GM03348 (cell line): ENCODE results near the gene AP3D1.
A peak's percentile ranks its signal among the peaks of the same experiment; 100 is the strongest.

Experiments
- DNase-seq: peaks from one replicate; pipeline ENCODE4 v3.0.0; 2012; ENCODE audit warnings: low spot score

The AP3D1 gene

DNA sequence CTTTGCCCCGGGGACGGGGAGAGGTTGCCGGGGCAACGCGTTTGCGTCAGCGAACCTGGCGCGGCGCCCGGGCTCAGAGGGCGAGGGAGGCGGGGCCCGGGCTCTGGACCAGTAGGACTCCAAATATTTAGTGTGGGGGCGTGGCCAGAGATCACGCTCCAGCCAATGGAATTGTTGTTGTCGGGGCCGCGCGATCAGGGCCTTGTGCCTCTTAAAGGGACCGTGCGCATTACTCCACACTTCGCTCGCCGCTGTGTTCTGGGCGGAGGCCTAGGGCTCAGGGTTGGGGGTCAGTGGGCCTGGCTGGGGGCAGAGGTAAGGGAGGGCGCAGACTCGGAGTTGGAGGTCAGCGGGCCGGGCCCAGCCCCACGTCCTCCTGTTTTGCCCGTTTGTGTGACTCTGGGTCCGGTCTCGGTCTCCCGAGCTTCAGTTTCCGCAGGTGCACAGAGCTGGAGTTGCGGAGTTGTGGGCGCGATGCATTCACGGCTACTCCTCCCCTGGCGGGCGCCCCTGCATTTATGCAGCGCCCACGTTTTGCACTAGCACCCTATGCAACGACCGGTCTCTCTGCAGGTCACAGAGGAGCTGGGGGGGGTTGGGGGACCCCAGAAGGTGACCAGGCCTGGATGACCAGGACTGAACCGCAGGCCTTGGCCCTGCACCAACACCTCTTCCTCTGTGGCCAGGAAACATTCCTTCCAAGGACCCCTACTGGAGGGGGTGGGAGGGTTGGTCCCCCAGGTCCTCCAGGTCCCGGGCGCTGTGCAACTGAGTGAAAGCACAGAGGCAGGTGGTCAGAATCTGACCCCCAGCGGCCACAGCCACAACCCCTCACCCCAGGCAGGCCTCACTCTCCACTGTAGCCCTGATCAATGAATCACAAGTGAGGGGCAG, 89.6 kb downstream of the AP3D1 start:
- peak; percentile 100 for DNase-seq

- no peak for DNase-seq
Observed at GRCh38 chr19:2060884-2061494, 90.4 kb downstream of the AP3D1 start.

GRCh38 chr19:2059422-2060201, 91.8 kb downstream of the AP3D1 start:
- DNase-seq: peak; percentile 75

DNA sequence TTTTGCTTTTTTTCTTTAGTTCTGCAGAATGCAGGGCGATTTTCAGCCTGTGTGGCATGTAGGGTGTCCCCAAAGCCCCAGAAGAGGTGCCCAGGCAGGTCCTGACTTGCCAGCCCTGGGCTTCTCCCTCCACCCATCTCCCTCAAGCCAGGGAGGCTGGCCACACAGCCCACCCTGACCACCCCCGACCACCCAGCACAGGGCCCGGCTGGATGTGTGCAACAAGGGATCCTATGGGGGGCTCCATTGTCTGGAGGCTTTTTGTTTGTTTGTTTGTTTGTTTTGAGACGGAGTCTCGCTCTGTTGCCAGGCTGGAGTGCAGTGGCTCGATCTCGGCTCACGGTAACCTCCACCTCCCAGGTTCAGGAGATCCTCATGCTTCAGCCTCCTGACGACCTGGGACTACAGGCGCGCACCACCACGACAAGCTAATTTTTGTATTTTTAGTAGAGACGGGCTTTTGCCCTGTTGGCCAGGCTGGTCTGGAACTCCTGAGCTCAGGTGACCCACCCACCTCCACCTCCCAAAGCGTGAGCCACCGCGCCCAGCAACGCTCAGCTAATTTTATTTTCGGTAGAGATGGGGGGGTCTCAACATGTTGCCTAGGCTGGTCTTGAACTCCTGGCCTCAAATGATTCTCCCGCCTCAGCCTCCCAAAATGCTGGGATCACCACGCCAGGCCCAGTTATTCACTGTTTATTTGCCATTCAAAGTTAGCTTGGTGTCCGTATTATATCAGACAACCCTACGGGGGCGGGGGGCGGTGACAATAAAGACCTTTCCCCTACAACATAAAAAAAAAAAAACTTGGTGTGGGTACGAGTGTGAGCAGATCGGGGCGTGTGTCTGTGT, 92.6 kb downstream of the AP3D1 start:
- DNase-seq: no peak

DNA sequence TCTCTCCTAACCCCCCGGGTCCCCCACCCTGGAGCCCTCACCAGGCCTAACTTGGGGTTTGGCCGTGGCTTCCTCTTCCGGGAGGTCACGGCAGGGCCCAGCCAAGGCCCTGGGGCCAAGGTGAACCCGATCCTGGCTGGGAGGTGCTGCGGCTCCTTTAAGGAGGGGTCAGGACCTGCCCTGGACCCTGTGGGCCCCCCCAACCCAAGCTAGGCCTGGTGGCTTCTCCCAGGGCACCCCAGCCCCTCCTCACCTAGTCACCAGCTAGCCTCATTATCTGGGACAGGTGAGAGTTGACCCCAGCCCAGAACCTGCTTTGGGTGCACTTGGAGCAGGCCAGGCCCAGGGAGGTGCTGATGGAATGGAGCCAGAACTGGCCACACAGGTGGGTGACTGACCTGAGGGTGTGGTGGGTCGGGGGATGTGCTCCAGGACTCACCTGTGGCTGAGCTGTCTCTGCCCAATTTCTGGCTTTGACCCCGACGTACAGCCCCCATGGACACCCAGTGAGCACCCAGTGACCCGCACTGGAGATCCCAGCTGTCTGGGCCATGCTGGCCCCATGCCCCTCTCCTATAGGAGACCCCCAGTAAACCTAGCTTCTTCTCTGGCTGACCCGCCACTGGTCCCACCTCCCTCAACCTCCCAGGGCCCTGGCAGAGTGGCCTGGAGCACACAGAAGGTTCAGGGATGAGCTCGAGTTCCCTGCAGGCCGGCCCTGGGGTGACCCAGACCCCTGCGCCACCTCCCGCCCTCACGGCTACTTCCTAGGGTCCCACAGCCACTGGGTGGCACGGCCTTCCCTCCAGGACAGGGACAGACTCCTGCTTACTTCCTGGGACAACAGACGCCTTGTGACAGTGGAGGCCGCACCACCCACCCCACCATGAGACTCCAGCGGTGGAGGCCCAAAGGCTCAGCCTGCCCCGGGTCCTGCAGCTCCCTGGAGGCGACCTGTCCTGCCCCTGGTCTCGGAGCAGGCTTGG, 93.6 kb downstream of the AP3D1 start:
- no peak for DNase-seq

DNA sequence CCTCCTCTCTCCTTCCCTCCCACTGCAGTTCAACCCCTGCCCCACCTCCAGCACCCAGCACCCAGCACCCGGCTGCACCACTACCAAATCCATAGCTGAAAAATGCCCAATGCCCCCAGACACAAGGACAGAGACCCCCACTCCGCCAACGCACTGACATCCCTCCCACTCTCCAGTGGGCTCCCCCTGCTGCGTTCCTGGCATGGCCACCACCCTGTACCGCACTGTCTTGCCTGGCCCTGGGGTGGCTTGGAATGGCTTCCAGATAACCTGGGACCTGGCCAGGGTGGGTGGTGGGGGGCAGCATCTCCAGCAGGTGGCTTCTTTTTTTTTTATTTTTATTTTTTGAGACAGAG, 94.6 kb downstream of the AP3D1 start:
- DNase-seq: no peak

GRCh38 chr19:2055931-2056836, 95.2 kb downstream of the AP3D1 start:
- DNase-seq: peak; percentile 75

GRCh38 chr19:2054763-2055162, 96.6 kb downstream of the AP3D1 start:
- DNase-seq: no peak

DNA sequence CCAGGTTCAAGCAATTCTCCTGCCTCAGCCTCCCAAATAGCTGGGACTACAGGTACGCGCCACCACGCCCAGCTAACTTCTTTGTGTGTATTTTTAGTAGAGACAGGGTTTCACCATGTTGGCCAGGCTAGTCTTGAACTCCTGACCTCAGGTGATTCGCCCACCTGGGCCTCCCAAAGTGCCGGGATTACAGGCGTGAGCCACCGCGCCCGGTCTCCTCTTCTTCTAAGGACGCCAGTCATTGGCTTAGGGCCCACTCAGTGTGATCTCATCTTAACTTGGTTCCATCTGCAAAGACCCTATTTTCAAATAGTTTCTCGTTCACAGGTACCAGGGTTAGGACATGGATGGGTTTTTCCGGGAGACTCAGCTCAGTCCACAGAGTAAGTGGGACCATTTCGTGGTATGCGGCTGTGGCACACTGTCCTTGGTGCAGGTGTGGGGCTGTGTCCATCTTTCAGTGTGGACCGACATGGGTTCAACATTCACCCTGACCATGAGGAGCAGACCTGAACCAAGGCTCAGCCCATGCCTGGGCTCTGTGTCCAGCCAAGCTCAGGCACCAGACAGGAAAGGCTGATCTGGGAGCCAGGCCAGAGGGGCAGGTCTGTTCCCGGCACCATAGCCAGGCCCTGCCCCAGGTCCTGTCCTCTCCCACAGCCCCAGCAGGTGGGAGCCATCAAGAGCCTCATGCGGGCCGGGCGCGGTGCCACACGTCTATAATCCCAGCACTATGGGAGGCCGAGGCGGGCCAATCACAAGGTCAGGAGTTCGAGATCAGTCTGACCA, 97.6 kb downstream of the AP3D1 start:
- no peak for DNase-seq

DNA sequence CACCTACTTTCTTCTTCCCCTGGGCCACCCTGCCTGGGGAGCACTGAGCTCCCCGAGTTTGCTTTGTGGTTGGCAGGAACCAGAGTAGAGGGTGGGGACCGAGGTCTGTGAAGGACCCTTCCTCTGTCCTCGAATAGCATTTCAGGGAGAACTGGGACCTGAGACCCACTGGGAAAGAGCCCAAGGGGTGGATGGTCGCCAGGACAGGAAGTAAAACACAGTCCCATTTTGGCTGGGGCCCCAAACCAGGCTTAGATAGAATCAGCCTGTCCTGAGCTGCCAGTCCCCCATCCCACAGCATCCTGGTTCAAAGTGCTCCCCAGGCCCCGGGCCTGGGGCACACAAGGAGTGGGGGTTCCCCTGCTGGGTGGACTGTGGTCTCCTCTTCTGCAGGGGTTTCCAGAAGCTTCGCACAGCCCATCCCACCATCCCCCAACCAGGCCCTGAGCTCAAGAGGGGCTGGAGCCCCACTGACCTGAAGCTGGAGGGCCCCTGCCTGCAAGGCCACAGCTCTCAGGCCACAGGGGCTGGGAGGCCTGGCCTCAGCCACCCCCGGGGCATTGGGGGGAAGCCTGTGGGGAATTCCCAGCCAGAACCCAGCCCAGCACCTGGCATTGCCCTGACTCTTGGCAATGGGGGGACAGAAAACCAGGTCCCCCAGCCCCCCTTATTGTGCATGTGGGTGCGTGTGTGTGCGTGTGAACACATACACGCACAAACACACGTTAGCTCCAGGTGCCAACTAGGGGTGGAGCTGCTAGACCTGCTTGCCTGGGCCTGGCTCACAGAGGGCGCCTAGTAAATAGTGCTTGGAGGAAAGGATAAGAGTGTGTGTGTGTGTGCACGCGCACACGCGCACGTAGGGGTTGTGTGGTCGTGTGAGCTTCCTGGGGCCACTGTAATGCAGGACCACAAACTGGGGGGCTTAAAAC, 99.3 kb downstream of the AP3D1 start:
- DNase-seq: no peak

DNA sequence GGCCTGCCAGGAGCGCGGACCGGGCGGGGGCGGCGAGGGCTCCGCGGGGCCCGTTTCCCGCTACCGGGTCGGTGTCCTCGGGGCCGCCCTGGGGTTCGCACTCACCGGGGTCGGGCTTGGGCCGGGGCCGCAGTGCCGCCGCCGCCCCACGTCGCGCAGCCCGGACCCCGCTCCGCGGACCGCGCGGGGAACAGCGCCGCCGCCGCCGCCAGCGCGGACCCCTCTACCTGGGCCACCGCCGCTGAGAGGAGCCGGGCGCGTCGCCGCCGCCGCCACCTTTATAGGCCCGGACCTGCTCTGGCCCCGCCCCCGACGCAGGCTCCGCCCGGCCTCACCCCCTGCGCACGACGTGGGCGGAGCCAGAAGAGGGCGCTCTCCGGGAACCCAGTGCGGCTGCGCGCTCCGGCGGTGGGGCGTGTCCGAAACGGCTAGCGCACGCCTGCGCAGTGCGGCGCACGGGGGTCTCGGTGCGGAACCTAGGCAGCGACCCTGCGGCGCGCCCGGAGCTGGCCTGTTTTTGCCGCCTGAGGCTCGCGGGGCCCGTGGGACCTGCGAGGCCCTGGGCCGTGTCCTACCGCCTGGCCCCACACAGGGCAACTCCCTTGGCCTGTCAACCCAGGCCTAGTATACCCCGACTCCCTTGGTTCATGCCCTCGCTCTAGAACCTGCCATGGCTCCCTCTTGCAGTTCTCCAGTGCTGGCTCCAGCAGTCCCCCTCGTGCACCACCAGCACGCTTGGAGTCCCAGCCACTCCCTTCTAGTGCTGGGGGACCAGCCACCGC, 100.2 kb downstream of the AP3D1 start, which contains the start of gene MKNK2:
Gene MKNK2, minus strand, starts transcription at position 254 of the 782 bp plus-strand sequence. CDS start 393 bp downstream, outside the sequence.
- DNase-seq: peak; percentile 99
